Ovary (tissue), 9 donors: ENCODE results near the gene ANKRD31. TPM values are rescaled to one million over a fixed set of nuclear protein-coding genes. Genes with fewer than 3 reads are reported as not detected.

Experiments used
- DNase-seq, 5 donors: peaks; one replicate each; pipeline ENCODE4 v3.0.0-alpha.2; 2019 to 2020
- H3K27ac ChIP-seq, 2 donors: fragments of 200-600 bp; one replicate each; pipeline versions ENCODE4 v1.5.1 to v1.8.0; 2019 to 2022
- H3K27me3 ChIP-seq: fragments of 200-600 bp; one replicate; pipeline ENCODE4 v1.8.0; 2022
- H3K36me3 ChIP-seq: fragments of 200-600 bp; sonication (generic); one replicate; pipeline ENCODE4 v1.5.1; 2019
- H3K4me1 ChIP-seq: one replicate; pipeline ENCODE4 v1.8.1; 2013; ENCODE audit warnings: mild to moderate bottlenecking, moderate library complexity; ENCODE audit not compliant: insufficient read depth
- H3K4me3 ChIP-seq: fragments of 200-600 bp; sonication (generic); one replicate; pipeline ENCODE4 v1.5.1; 2017
- H3K9me3 ChIP-seq, 2 donors: fragments of 200-600 bp in 1 of 2; sonication (generic) in 1 of 2; one replicate each; pipeline versions ENCODE4 v1.5.1 to v1.8.1; 2013 to 2019; ENCODE audit warnings: mild to moderate bottlenecking in 1 of 2, moderate library complexity in 1 of 2
- CTCF ChIP-seq, 3 donors: fragments of 450-650 bp in 2 of 3; fragments of 200-600 bp in 1 of 3; IDR thresholded peaks; one replicate each; pipeline versions ENCODE4 v1.5.1 to v1.8.0; 2016 to 2022; ENCODE audit warnings: antibody characterized with exemption in 3 of 3, mild to moderate bottlenecking in 1 of 3
- EP300 ChIP-seq: sonication (generic); formaldehyde crosslinking; IDR thresholded peaks from one replicate; pipeline ENCODE4 v1.6.1; 2017; ENCODE audit warnings: antibody characterized with exemption
- POLR2A ChIP-seq: fragments of 450-650 bp; IDR thresholded peaks from one replicate; pipeline ENCODE4 v1.6.1; 2017; ENCODE audit warnings: antibody characterized with exemption, mild to moderate bottlenecking, moderate library complexity
- WGBS, 3 donors: extraction: QIAGEN DNeasy Blood & Tissue Kit in 1 of 3; methylation state at CpG; one replicate each; pipeline versions ENCODE4 v1.1.5 to v1.1.7; 2013 to 2017; 5-methylcytosine and 5-hydroxymethylcytosine counted together
- intact Hi-C, 4 donors: fragments of 100-400 bp; cut with DNase I; formaldehyde crosslinking; loops; one replicate each; pipeline versions ENCODE4 v1.11.0 to v1.15.1; 2022 to 2023
- polyA plus RNA-seq, 2 donors: library from polyadenylated mRNA; stranded (reverse); fragments of 200-250 nt in 1 of 2; fragments of 350-450 nt in 1 of 2; fragmentation: Illumina TruSeq in 1 of 2; extraction: RNeasy Lipid Tissue Mini Kit (QIAGEN cat#74804) in 1 of 2; gene quantifications; one replicate each; pipeline ENCODE4 v1.2.3, GENCODE V29; 2013 to 2014
- total RNA-seq, 7 donors: library from RNA; depleted of rRNA in 2 of 7; stranded (reverse); fragments of >200 nt in 2 of 7; fragmentation: NEBNext Ultra II Directional in 3 of 7; extraction: Animal tissue kit (Norgen Biotek cat#: 25700) in 3 of 7; gene quantifications; one replicate each; pipeline versions ENCODE4 v1.1.0 to v1.2.4, GENCODE V29; 2016 to 2023
- donor health status: DM: no; HTN: no; CAD: no; lungs with moderate emphysema.
- donor health status: DM: no; HTN: no; CAD: no.
- donor health status: Bipolar disorder and iron deficiency.
- donor health status: DM: yes; HTN: yes; CAD: no.
- donor health status: DM: no; HTN: no; CAD: no.
- donor health status: DM: yes; HTN: yes; CAD: no.

Gene ANKRD31
- total and polyA plus RNA-seq, 9 donors, result 0.11 to 0.55 (median 0.36) TPM

- H3K4me3 ChIP-seq, result no peak overlapping the region
- no peaks in the 10 kb centered on the region for H3K36me3 ChIP-seq
- intact Hi-C loops, result no loop called here
- WGBS, 3 donors, result 90 to 93% (median 92%) methylated on average over 10 of the region's 10 CpGs
- no peaks in the 10 kb centered on the region for H3K9me3 ChIP-seq
- H3K27me3 ChIP-seq, result no peaks in the 10 kb centered on the region
- H3K27ac ChIP-seq, result no peak overlapping the region
- peaks cover 9% of the 10 kb centered on the region for H3K4me1 ChIP-seq
- TF ChIP-seq EP300 (no peak), POLR2A (no peak), CTCF (IDR thresholded peaks at IDR 0.05) (no peak)
- DNase-seq, result no peak
Measured at GRCh38 chr5:75046366-75047142, 190.1 kb downstream of the ANKRD31 start.

GRCh38 chr5:75045071-75045470 lies 191.6 kb downstream of the ANKRD31 start:
- 95 to 97% (median 97%) methylated on average over 2 of the region's 2 CpGs for WGBS, 3 donors
- Histone ChIP-seq H3K27me3 (no peaks in the 10 kb centered on the region), H3K36me3 (no peaks in the 10 kb centered on the region), H3K27ac (no peak overlapping the region), H3K4me1 (peaks cover 3% of the 10 kb centered on the region), H3K9me3 (no peaks in the 10 kb centered on the region), H3K4me3 (no peak overlapping the region)
- TF ChIP-seq POLR2A (no peak), EP300 (no peak), CTCF (IDR thresholded peaks at IDR 0.05) (no peak)
- no peak for DNase-seq
- intact Hi-C loops, result no loop called here

- Histone ChIP-seq H3K27ac (no peak overlapping the region), H3K27me3 (no peaks in the 10 kb centered on the region), H3K36me3 (no peaks in the 10 kb centered on the region), H3K4me3 (no peak overlapping the region), H3K4me1 (peaks cover 3% of the 10 kb centered on the region), H3K9me3 (no peaks in the 10 kb centered on the region)
- intact Hi-C loops, result no loop called here
- TF ChIP-seq CTCF (IDR thresholded peaks at IDR 0.05) (no peak), EP300 (no peak), POLR2A (no peak)
- DNase-seq, result no peak
- WGBS, 3 donors, result 91 to 93% (median 93%) methylated on average over 7 of the region's 7 CpGs
Measured at GRCh38 chr5:75044406-75044805, 192.3 kb downstream of the ANKRD31 start.

GRCh38 chr5:75043633-75044264 lies 192.9 kb downstream of the ANKRD31 start:
- Histone ChIP-seq H3K9me3 (no peaks in the 10 kb centered on the region), H3K27me3 (no peaks in the 10 kb centered on the region), H3K4me3 (no peak overlapping the region), H3K36me3 (no peaks in the 10 kb centered on the region), H3K4me1 (peaks cover 3% of the 10 kb centered on the region), H3K27ac (no peak overlapping the region)
- intact Hi-C loops, result no loop called here
- WGBS, 3 donors, result 95 to 97% (median 96%) methylated on average over 7 of the region's 7 CpGs
- TF ChIP-seq CTCF (IDR thresholded peaks at IDR 0.05) (no peak), EP300 (no peak), POLR2A (no peak)
- DNase-seq, result no peak
